B cell (primary cell): Measurements from ENCODE around the gene NPAS3. TPM values are rescaled to one million over a fixed set of nuclear protein-coding genes. Genes with fewer than 3 reads are reported as not detected.

Source experiments
- ATAC-seq: fragments of 200-7000 bp; cut with Tn5 transposase; one replicate; pipeline ENCODE4 v1.10.0; 2021; ENCODE audit warnings: low read depth, mild to moderate bottlenecking, moderate number of reproducible peaks, moderate library complexity
- CTCF ChIA-PET: fragments of 350-600 bp; sonication (Branson Sonifier 250); formaldehyde crosslinking; loops from one replicate; lab custom pipeline; 2021; ENCODE audit warnings: antibody characterized with exemption, inconsistent platforms; lab: Charles Lee
- POLR2A ChIA-PET: fragments of 350-600 bp; sonication (Branson Sonifier 250); formaldehyde crosslinking; loops from one replicate; lab custom pipeline; 2021; ENCODE audit warnings: antibody characterized with exemption; lab: Charles Lee
- DNase-seq: peaks from one replicate; pipeline ENCODE4 v3.0.0; 2013
- H2AFZ ChIP-seq: 2 replicates; pipeline ENCODE4 v1.6.1; 2012; ENCODE audit warnings: mild to moderate bottlenecking, low read depth, low read length; ENCODE audit not compliant: insufficient read depth, poor library complexity, severe bottlenecking
- H3K27ac ChIP-seq, 2 donors: 1 replicate in 1 of 2; 2 replicates in 1 of 2; pipeline ENCODE4 v1.5.1; 2012 to 2013; ENCODE audit warnings: low read length in 2 of 2, mild to moderate bottlenecking in 2 of 2, moderate library complexity in 1 of 2
- H3K27me3 ChIP-seq, 4 experiments: fragments of 200-600 bp in 1 of 4; sonication (generic) in 1 of 4; replicated peaks in 1 of 4; 1 replicate in 2 of 4; 2 replicates in 2 of 4; pipeline versions ENCODE4 v1.6.1 to v1.7.0; 2013 to 2016; ENCODE audit warnings: low read length in 3 of 4, mild to moderate bottlenecking in 2 of 4, mixed read lengths in 1 of 4, moderate library complexity in 1 of 4; ENCODE audit not compliant: insufficient read depth in 4 of 4, control insufficient read depth in 3 of 4; ENCODE audit errors: control extremely low read depth in 1 of 4
- H3K36me3 ChIP-seq, 2 experiments: replicated peaks in 1 of 2; 1 replicate in 1 of 2; 2 replicates in 1 of 2; pipeline versions ENCODE4 v1.6.1 to v1.7.1; 2013; ENCODE audit warnings: low read length in 1 of 2; ENCODE audit not compliant: insufficient read depth in 2 of 2, control insufficient read depth in 1 of 2; ENCODE audit errors: control extremely low read depth in 1 of 2, extremely low read depth in 1 of 2
- H3K4me1 ChIP-seq, 2 donors: fragments of 200-600 bp in 1 of 2; sonication (generic) in 1 of 2; 1 replicate in 1 of 2; 2 replicates in 1 of 2; pipeline versions ENCODE4 v1.5.1 to v1.6.1; 2013 to 2017; ENCODE audit warnings: low read length in 2 of 2; ENCODE audit not compliant: control insufficient read depth in 2 of 2, insufficient read depth in 2 of 2
- H3K4me2 ChIP-seq: replicated peaks from 2 replicates; pipeline ENCODE3; 2012; ENCODE audit warnings: mild to moderate bottlenecking, low read depth, low read length; ENCODE audit not compliant: poor library complexity, severe bottlenecking
- H3K4me3 ChIP-seq, 5 experiments: fragments of 200-600 bp in 1 of 5; sonication (generic) in 1 of 5; 1 replicate in 3 of 5; 2 replicates in 2 of 5; pipeline versions ENCODE4 v1.5.1 to v1.7.0; 2011 to 2016; ENCODE audit warnings: low read length in 4 of 5, mild to moderate bottlenecking in 4 of 5, low read depth in 2 of 5, control low read depth in 1 of 5, moderate library complexity in 1 of 5; ENCODE audit not compliant: insufficient read depth in 1 of 5; ENCODE audit errors: control extremely low read depth in 1 of 5, extremely low read depth in 1 of 5
- H3K79me2 ChIP-seq: fragments of 200-600 bp; sonication (generic); one replicate; pipeline ENCODE4 v1.6.0; 2016; ENCODE audit warnings: low read length; ENCODE audit not compliant: control insufficient read depth, insufficient read depth
- H3K9ac ChIP-seq: fragments of 200-600 bp; sonication (generic); 2 replicates; pipeline ENCODE4 v1.6.1; 2017; ENCODE audit warnings: mild to moderate bottlenecking, low read length, moderate library complexity
- H3K9me3 ChIP-seq, 3 donors: one replicate each; pipeline versions ENCODE4 v1.6.1 to v1.7.1; 2013; ENCODE audit warnings: low read length in 2 of 3; ENCODE audit not compliant: control insufficient read depth in 2 of 3, insufficient read depth in 1 of 3; ENCODE audit errors: control extremely low read depth in 1 of 3
- H4K20me1 ChIP-seq: 2 replicates; pipeline ENCODE4 v1.6.0; 2012; ENCODE audit warnings: mild to moderate bottlenecking, low read length; ENCODE audit not compliant: insufficient read depth, control insufficient read depth, poor library complexity, severe bottlenecking
- H3K27ac Mint-ChIP-seq: one replicate; pipeline ENCODE4 v1.8.0; 2021; ENCODE audit warnings: mixed read lengths
- H3K27me3 Mint-ChIP-seq: one replicate; pipeline ENCODE4 v1.8.0; 2021; ENCODE audit warnings: mixed read lengths
- H3K4me1 Mint-ChIP-seq: one replicate; pipeline ENCODE4 v1.8.0; 2021; ENCODE audit warnings: mixed read lengths
- H3K4me3 Mint-ChIP-seq: one replicate; pipeline ENCODE4 v1.8.0; 2021; ENCODE audit warnings: mixed read lengths
- H3K9me3 Mint-ChIP-seq: one replicate; pipeline ENCODE4 v1.8.0; 2022; ENCODE audit warnings: mixed read lengths; ENCODE audit not compliant: insufficient read depth
- EZH2 ChIP-seq: IDR thresholded peaks from 2 replicates; pipeline ENCODE4 v1.6.1; 2012; ENCODE audit warnings: borderline replicate concordance, low read depth, mild to moderate bottlenecking, moderate library complexity, low read length; ENCODE audit not compliant: insufficient read depth, poor library complexity, severe bottlenecking
- WGBS: methylation state at CpG from one replicate; pipeline ENCODE4 v1.1.5; 2013; ENCODE audit warnings: missing lambda C conversion rate; ENCODE audit not compliant: insufficient coverage; 5-methylcytosine and 5-hydroxymethylcytosine counted together
- intact Hi-C: fragments of 100-400 bp; cut with micrococcal nuclease; formaldehyde crosslinking; loops from one replicate; pipeline ENCODE4 v1.10.0; 2022
- polyA plus RNA-seq: library from polyadenylated mRNA; depleted of rRNA; stranded (reverse); fragments of >200 nt; gene quantifications from 2 replicates; pipeline ENCODE4 v1.2.3, GENCODE V29; 2012
- total RNA-seq, 2 donors: library from RNA; stranded (reverse); fragments of 120-200 nt in 1 of 2; gene quantifications; 1 replicate in 1 of 2; 2 replicates in 1 of 2; pipeline versions ENCODE4 v1.2.3 to v1.2.4, GENCODE V29; 2013 to 2022
- TF ChIP-seq, protein P1 (sequence below): fragments of 200-600 bp; IDR thresholded peaks from one replicate; pipeline ENCODE4 v1.8.0; 2022; ENCODE audit warnings: antibody characterized with exemption, mild to moderate bottlenecking

The NPAS3 gene
- total and polyA plus RNA-seq, 2 donors (not counting 1 experiment from before 2014, with no cell fraction given): not detected

DNA sequence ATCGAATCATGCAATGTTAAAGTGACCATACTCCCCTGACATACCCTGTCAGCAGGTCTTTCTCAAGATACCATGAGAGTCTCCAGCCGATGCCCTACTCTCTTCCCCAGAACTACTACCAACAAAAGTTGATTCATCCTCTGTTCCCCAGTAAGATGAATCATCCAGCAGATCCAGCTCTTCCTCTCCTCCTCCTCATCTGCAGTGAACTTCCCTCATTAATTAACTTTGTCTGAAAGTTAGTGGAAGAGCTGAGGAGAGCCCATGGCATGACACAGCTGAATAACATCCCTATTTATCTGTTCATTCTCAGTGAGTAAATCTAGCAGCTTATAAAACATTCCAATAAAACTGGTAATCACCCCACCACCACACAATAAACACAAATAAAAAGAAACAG, 798.8 kb downstream of the NPAS3 start:
- POLR2A ChIA-PET: no interaction called here
- Mint-ChIP-seq H3K9me3 (no peaks in the 10 kb centered on the region), H3K4me1 (no peaks in the 10 kb centered on the region), H3K4me3 (no peak overlapping the region), H3K27ac (no peak overlapping the region), H3K27me3 (no peaks in the 10 kb centered on the region)
- no peaks in the 10 kb centered on the region for H3K9me3 ChIP-seq
- H3K27me3 ChIP-seq: no peaks in the 10 kb centered on the region
- no peak overlapping the region for H3K9ac ChIP-seq
- H2AFZ ChIP-seq: no peak overlapping the region
- intact Hi-C loops: no loop called here
- H3K27ac ChIP-seq: no peak overlapping the region
- no peaks in the 10 kb centered on the region for H3K4me1 ChIP-seq
- H3K4me3 ChIP-seq: no peak overlapping the region
- CTCF ChIA-PET: no interaction called here
- H3K36me3 ChIP-seq: no peaks in the 10 kb centered on the region
- H3K79me2 ChIP-seq: no peaks in the 10 kb centered on the region
- no peak for ATAC-seq
- no peak overlapping the region for H3K4me2 ChIP-seq
- H4K20me1 ChIP-seq: no peaks in the 10 kb centered on the region
- no peak for DNase-seq
- WGBS: 93% methylated on average over 2 of the region's 2 CpGs
- no peak for TF ChIP-seq EZH2
- TF ChIP-seq, protein P1, sequence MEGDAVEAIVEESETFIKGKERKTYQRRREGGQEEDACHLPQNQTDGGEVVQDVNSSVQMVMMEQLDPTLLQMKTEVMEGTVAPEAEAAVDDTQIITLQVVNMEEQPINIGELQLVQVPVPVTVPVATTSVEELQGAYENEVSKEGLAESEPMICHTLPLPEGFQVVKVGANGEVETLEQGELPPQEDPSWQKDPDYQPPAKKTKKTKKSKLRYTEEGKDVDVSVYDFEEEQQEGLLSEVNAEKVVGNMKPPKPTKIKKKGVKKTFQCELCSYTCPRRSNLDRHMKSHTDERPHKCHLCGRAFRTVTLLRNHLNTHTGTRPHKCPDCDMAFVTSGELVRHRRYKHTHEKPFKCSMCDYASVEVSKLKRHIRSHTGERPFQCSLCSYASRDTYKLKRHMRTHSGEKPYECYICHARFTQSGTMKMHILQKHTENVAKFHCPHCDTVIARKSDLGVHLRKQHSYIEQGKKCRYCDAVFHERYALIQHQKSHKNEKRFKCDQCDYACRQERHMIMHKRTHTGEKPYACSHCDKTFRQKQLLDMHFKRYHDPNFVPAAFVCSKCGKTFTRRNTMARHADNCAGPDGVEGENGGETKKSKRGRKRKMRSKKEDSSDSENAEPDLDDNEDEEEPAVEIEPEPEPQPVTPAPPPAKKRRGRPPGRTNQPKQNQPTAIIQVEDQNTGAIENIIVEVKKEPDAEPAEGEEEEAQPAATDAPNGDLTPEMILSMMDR: no peak

DNA sequence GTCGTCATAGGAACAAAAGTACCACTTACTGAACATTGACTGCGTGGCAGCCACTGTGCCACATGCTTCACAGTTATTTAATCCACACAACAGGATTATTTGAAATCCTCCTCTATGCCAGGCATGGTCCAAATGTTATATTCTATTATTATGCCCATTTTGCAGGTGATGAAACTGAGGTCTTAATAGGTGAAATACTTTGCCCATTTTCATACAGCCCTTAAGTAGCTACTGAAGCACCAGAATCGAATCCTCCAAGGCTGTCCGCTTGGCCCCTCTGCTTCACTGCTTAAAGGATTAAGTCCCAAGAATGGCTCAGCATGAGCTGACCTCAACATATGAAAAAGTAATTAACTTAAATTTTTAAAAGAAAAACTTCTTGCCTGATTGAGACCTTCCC, 799.4 kb downstream of the NPAS3 start:
- ATAC-seq (no peak), DNase-seq (no peak)
- Histone ChIP-seq H4K20me1 (no peaks in the 10 kb centered on the region), H3K79me2 (no peaks in the 10 kb centered on the region), H3K4me2 (no peak overlapping the region), H3K27ac (no peak overlapping the region), H3K27me3 (no peaks in the 10 kb centered on the region), H3K36me3 (no peaks in the 10 kb centered on the region), H3K9me3 (no peaks in the 10 kb centered on the region), H3K9ac (no peak overlapping the region), H3K4me1 (no peaks in the 10 kb centered on the region), H3K4me3 (no peak overlapping the region), H2AFZ (no peak overlapping the region)
- no peaks in the 10 kb centered on the region for H3K4me1 Mint-ChIP-seq
- no peaks in the 10 kb centered on the region for H3K27me3 Mint-ChIP-seq
- ChIA-PET CTCF (no interaction called here), POLR2A (no interaction called here)
- H3K27ac Mint-ChIP-seq: no peak overlapping the region
- no peak overlapping the region for H3K4me3 Mint-ChIP-seq
- intact Hi-C loops: no loop called here
- no peaks in the 10 kb centered on the region for H3K9me3 Mint-ChIP-seq
- TF ChIP-seq, protein P1: no peak
- no peak for TF ChIP-seq EZH2
- 86% methylated on average over 3 of the region's 4 CpGs for WGBS
